Sigmoid colon (tissue), 7 donors: Measurements from ENCODE around the gene DHRS2. TPM values are rescaled to one million over a fixed set of nuclear protein-coding genes. Genes with fewer than 3 reads are reported as not detected.

Source experiments
- DNase-seq: peaks from one replicate; pipeline ENCODE4 v3.0.0-alpha.2; 2019
- H3K27ac ChIP-seq, 4 donors: fragments of 200-600 bp; sonication (generic); one replicate each; pipeline ENCODE4 v1.5.1; 2016 to 2019; ENCODE audit warnings: mild to moderate bottlenecking in 1 of 4
- H3K27me3 ChIP-seq, 3 donors: fragments of 200-600 bp; sonication (generic); one replicate each; pipeline ENCODE4 v1.5.1; 2019; ENCODE audit warnings: mild to moderate bottlenecking in 1 of 3
- H3K36me3 ChIP-seq, 4 donors: fragments of 200-600 bp; sonication (generic); one replicate each; pipeline ENCODE4 v1.5.1; 2016 to 2019
- H3K4me1 ChIP-seq, 4 donors: fragments of 200-600 bp; sonication (generic); one replicate each; pipeline ENCODE4 v1.5.1; 2017 to 2019
- H3K4me3 ChIP-seq, 4 donors: fragments of 200-600 bp; sonication (generic); one replicate each; pipeline ENCODE4 v1.5.1; 2017 to 2019; ENCODE audit warnings: mild to moderate bottlenecking in 2 of 4, moderate library complexity in 1 of 4
- H3K9me3 ChIP-seq, 4 donors: fragments of 200-600 bp in 3 of 4; sonication (generic) in 3 of 4; one replicate each; pipeline versions ENCODE4 v1.5.1 to v1.6.1; 2013 to 2019
- EP300 ChIP-seq, 4 donors: sonication (generic); formaldehyde crosslinking; IDR thresholded peaks; one replicate each; pipeline ENCODE4 v1.6.1; 2017; ENCODE audit warnings: antibody characterized with exemption in 4 of 4
- POLR2A ChIP-seq, 2 donors: fragments of 450-650 bp; IDR thresholded peaks; one replicate each; pipeline ENCODE4 v1.6.1; 2016; ENCODE audit warnings: antibody characterized with exemption in 2 of 2, mild to moderate bottlenecking in 2 of 2, moderate library complexity in 2 of 2
- POLR2AphosphoS5 ChIP-seq, 4 donors: sonication (generic); formaldehyde crosslinking; IDR thresholded peaks; one replicate each; pipeline ENCODE4 v1.6.1; 2017; ENCODE audit warnings: antibody characterized with exemption in 4 of 4
- WGBS, 2 donors: extraction: QIAGEN DNeasy Blood & Tissue Kit; methylation state at CpG; one replicate each; pipeline ENCODE4 v1.1.7; 2013; 5-methylcytosine and 5-hydroxymethylcytosine counted together
- intact Hi-C: fragments of 100-400 bp; cut with DNase I; formaldehyde crosslinking; loops from one replicate; pipeline ENCODE4 v1.15.1; 2023
- polyA plus RNA-seq, 3 donors: library from polyadenylated mRNA; stranded (reverse); fragments of 200-250 nt; gene quantifications; one replicate each; pipeline ENCODE4 v1.2.3, GENCODE V29; 2013
- total RNA-seq, 4 donors: library from RNA; depleted of rRNA; stranded (reverse); fragments of >200 nt; gene quantifications; one replicate each; pipeline ENCODE4 v1.1.0, GENCODE V29; 2016
- TF ChIP-seq, protein P1 (sequence below), 4 experiments: fragments of 450-650 bp in 3 of 4; fragments of 200-600 bp in 1 of 4; IDR thresholded peaks; one replicate each; pipeline ENCODE4 v1.5.1; 2016 to 2019; ENCODE audit warnings: antibody characterized with exemption in 4 of 4, mild to moderate bottlenecking in 3 of 4, moderate library complexity in 2 of 4
- donor health status: healthy with polysubstance abuse.
- donor health status: Bipolar disorder and iron deficiency.
- donor health status: healthy.

DHRS2 gene
- total and polyA plus RNA-seq, 7 donors = 0.54 TPM; not detected in 6

GRCh38 chr14:23639891-23640523 lies 3.8 kb downstream of the DHRS2 start:
- DNase-seq = no peak
- H3K27me3 ChIP-seq = no peaks in the 10 kb centered on the region
- WGBS, 2 donors = 90 to 92% methylated on average over 8 of the region's 8 CpGs
- H3K9me3 ChIP-seq = no peaks in the 10 kb centered on the region
- no peaks in the 10 kb centered on the region for H3K36me3 ChIP-seq
- intact Hi-C loops = loop anchor here (10.0 kb wide), 2 partner anchors 375 to 455 kb away; partner anchors contain the start of gene PCK2
- TF ChIP-seq EP300 (IDR thresholded peaks at IDR 0.05) (no peak), POLR2AphosphoS5 (IDR thresholded peaks at IDR 0.05) (no peak), POLR2A (IDR thresholded peaks at IDR 0.05) (no peak)
- TF ChIP-seq, protein P1, sequence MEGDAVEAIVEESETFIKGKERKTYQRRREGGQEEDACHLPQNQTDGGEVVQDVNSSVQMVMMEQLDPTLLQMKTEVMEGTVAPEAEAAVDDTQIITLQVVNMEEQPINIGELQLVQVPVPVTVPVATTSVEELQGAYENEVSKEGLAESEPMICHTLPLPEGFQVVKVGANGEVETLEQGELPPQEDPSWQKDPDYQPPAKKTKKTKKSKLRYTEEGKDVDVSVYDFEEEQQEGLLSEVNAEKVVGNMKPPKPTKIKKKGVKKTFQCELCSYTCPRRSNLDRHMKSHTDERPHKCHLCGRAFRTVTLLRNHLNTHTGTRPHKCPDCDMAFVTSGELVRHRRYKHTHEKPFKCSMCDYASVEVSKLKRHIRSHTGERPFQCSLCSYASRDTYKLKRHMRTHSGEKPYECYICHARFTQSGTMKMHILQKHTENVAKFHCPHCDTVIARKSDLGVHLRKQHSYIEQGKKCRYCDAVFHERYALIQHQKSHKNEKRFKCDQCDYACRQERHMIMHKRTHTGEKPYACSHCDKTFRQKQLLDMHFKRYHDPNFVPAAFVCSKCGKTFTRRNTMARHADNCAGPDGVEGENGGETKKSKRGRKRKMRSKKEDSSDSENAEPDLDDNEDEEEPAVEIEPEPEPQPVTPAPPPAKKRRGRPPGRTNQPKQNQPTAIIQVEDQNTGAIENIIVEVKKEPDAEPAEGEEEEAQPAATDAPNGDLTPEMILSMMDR (IDR thresholded peaks at IDR 0.05) = no peak
- H3K27ac ChIP-seq = peak overlapping the region in 3 of 4 donors; percentile 51 to 61 (median 51)
- H3K4me3 ChIP-seq = no peak overlapping the region
- H3K4me1 ChIP-seq = peaks cover 0 to 21% (median 14%) of the 10 kb centered on the region in 4 donors

DNA sequence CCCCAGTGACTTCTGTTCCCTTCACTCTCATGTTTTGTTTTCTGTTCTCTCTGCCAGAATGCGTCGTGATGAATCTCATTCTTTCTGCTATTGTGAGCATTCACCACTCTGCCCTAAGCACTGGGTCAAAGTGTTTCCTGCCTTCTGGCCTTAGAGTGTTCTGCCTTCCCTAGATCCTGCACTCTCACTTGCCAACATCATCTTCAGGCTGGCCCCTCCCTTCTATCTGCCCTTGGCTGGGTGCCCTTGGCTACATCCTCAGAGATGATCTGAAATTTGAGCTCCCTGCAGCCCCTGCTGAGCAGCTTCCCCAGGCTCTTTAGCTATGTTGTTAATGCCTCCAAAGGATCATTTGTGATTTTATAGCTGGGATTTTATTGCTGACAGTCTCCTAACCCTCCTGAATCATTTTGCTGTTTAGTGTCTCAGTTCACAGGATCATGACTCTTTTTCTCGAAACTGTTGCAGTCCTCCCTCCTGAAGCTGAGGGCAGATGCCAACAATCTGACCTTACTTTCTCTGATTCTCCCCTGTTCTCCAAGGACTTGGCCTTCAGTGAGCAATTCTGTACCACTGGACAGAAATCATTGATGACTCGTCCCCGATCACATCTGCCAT lies 4.5 kb downstream of the DHRS2 start:
- DNase-seq = peak; percentile 83
- Histone ChIP-seq H3K27ac (peak overlapping the region in 3 of 4 donors; percentile 51 to 61 (median 51)), H3K36me3 (no peaks in the 10 kb centered on the region), H3K4me3 (no peak overlapping the region), H3K27me3 (no peaks in the 10 kb centered on the region), H3K9me3 (no peaks in the 10 kb centered on the region), H3K4me1 (peaks cover 0 to 21% (median 14%) of the 10 kb centered on the region in 4 donors)
- TF ChIP-seq EP300 (IDR thresholded peaks at IDR 0.05) (no peak), POLR2A (IDR thresholded peaks at IDR 0.05) (no peak), POLR2AphosphoS5 (IDR thresholded peaks at IDR 0.05) (peak in 1 of 4 donors; percentile 9)
- TF ChIP-seq, protein P1 (IDR thresholded peaks at IDR 0.05) = no peak
- intact Hi-C loops = no loop called here
- 31 to 51% methylated on average over 5 of the region's 5 CpGs for WGBS, 2 donors

DNA sequence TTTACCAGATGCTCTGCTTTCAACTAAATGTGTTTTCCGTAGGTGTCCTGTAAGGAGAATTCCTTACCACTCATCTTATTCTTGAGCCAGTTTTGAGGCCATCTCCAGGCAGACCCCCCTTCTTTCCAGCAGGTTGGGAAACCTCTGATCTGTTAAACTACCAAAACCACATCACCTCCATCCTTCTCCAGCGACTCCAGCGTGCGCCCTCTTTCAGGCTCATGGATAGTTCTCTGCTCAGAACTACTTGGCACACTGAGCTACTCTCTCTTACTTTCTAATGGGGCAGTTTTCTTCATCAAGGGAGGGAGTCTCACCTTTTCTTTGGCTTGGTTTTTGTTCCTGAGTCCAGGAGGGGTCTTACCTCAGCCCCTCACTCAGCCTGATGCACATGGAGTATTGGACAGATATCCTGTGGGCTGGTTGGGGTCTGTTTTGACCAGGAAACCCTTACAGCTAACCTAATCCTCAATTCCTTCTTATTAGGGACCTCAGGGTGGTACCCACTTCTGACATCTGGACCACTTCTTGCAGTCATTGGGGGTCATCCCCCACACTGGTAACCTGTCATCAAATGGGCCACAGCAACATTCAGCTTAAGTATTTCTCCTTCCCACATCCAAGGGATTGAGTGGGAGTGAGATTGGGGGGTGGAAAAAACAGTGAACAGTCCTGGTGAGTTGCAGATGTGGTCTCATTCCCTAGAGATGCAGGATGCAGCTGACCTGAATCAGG lies 5.2 kb downstream of the DHRS2 start:
- peak overlapping the region in 3 of 4 donors; percentile 51 to 61 (median 51) for H3K27ac ChIP-seq

GRCh38 chr14:23641915-23642588 lies 5.9 kb downstream of the DHRS2 start:
- Histone ChIP-seq H3K27me3 (no peaks in the 10 kb centered on the region), H3K4me1 (peaks cover 0 to 21% (median 14%) of the 10 kb centered on the region in 4 donors), H3K4me3 (no peak overlapping the region), H3K27ac (no peak overlapping the region), H3K36me3 (no peaks in the 10 kb centered on the region), H3K9me3 (no peaks in the 10 kb centered on the region)
- TF ChIP-seq, protein P1 (IDR thresholded peaks at IDR 0.05) = no peak
- TF ChIP-seq EP300 (IDR thresholded peaks at IDR 0.05) (no peak), POLR2AphosphoS5 (IDR thresholded peaks at IDR 0.05) (no peak), POLR2A (IDR thresholded peaks at IDR 0.05) (no peak)
- DNase-seq = no peak
- WGBS, 2 donors = 32 to 55% methylated on average over 3 of the region's 3 CpGs
- intact Hi-C loops = no loop called here

More for the DNA sequence above, 5.2 kb downstream of the DHRS2 start:
- intact Hi-C loops = no loop called here
- no peaks in the 10 kb centered on the region for H3K9me3 ChIP-seq
- no peaks in the 10 kb centered on the region for H3K27me3 ChIP-seq
- no peak for DNase-seq
- peaks cover 0 to 21% (median 14%) of the 10 kb centered on the region in 4 donors for H3K4me1 ChIP-seq
- 92 to 97% methylated on average over 4 of the region's 4 CpGs for WGBS, 2 donors
- TF ChIP-seq, protein P1 (IDR thresholded peaks at IDR 0.05) = no peak
- TF ChIP-seq POLR2A (IDR thresholded peaks at IDR 0.05) (no peak), EP300 (IDR thresholded peaks at IDR 0.05) (no peak), POLR2AphosphoS5 (IDR thresholded peaks at IDR 0.05) (no peak)
- H3K4me3 ChIP-seq = no peak overlapping the region
- H3K36me3 ChIP-seq = no peaks in the 10 kb centered on the region
